HEK293T (cell line): ENCODE measurements around the gene ALK.

Experiments
- CTCF ChIA-PET: fragments of 350-600 bp; formaldehyde crosslinking; extraction: SDS; loops from one replicate; lab custom pipeline; 2021; ENCODE audit warnings: antibody characterized with exemption, inconsistent platforms; lab: Yijun Ruan, JAX
- POLR2A ChIA-PET: fragments of 350-600 bp; formaldehyde crosslinking; extraction: SDS; loops from one replicate; lab custom pipeline; 2020; ENCODE audit warnings: antibody characterized with exemption, inconsistent platforms; lab: Yijun Ruan, JAX
- DNase-seq: peaks from one replicate; pipeline ENCODE4 v3.0.0; 2012; ENCODE audit warnings: mixed read lengths; ENCODE audit errors: extremely low spot score
- ARNT ChIP-seq: fragments of 450-650 bp; IDR thresholded peaks from 2 replicates; pipeline ENCODE4 v1.6.1; 2017; ENCODE audit warnings: mild to moderate bottlenecking
- BHLHE40 ChIP-seq: fragments of 450-650 bp; IDR thresholded peaks from 2 replicates; pipeline ENCODE4 v1.6.1; 2016; ENCODE audit warnings: mild to moderate bottlenecking, moderate library complexity, borderline replicate concordance
- CTBP1 ChIP-seq: fragments of 450-650 bp; IDR thresholded peaks from 2 replicates; pipeline ENCODE4 v1.6.1; 2016; ENCODE audit warnings: borderline replicate concordance
- ELF4 ChIP-seq: fragments of 450-650 bp; IDR thresholded peaks from 2 replicates; pipeline ENCODE4 v1.6.1; 2017; ENCODE audit warnings: antibody characterized with exemption
- FOXA1 ChIP-seq: fragments of 450-650 bp; IDR thresholded peaks from 2 replicates; pipeline ENCODE4 v1.6.1; 2016; ENCODE audit warnings: mild to moderate bottlenecking
- FOXK2 ChIP-seq: fragments of 450-650 bp; IDR thresholded peaks from 2 replicates; pipeline ENCODE4 v1.6.1; 2016; ENCODE audit warnings: mild to moderate bottlenecking
- FOXM1 ChIP-seq: fragments of 450-650 bp; IDR thresholded peaks from 2 replicates; pipeline ENCODE4 v1.6.1; 2017; ENCODE audit warnings: mild to moderate bottlenecking, borderline replicate concordance
- HDGF ChIP-seq: fragments of 450-650 bp; IDR thresholded peaks from 2 replicates; pipeline ENCODE4 v1.6.1; 2017; ENCODE audit warnings: antibody characterized with exemption, borderline replicate concordance
- L3MBTL2 ChIP-seq: fragments of 450-650 bp; conservative IDR thresholded peaks from 2 replicates; pipeline ENCODE4 v1.6.1; 2016; ENCODE audit warnings: mild to moderate bottlenecking
- LEF1 ChIP-seq: fragments of 450-650 bp; IDR thresholded peaks from 2 replicates; pipeline ENCODE4 v1.6.1; 2017; ENCODE audit warnings: mild to moderate bottlenecking, borderline replicate concordance
- NFRKB ChIP-seq: fragments of 450-650 bp; IDR thresholded peaks from 2 replicates; pipeline ENCODE4 v1.6.1; 2016; ENCODE audit warnings: mild to moderate bottlenecking, moderate library complexity
- PKNOX1 ChIP-seq: fragments of 450-650 bp; IDR thresholded peaks from 2 replicates; pipeline ENCODE4 v1.6.1; 2016
- SP1 ChIP-seq: fragments of 450-650 bp; IDR thresholded peaks from 2 replicates; pipeline ENCODE4 v1.6.1; 2017
- SUZ12 ChIP-seq: fragments of 450-650 bp; IDR thresholded peaks from 2 replicates; pipeline ENCODE4 v1.6.1; 2016; ENCODE audit warnings: mild to moderate bottlenecking
- TARDBP ChIP-seq: fragments of 450-650 bp; IDR thresholded peaks from 2 replicates; pipeline ENCODE4 v1.6.1; 2016
- ZNF384 ChIP-seq: fragments of 450-650 bp; IDR thresholded peaks from 2 replicates; pipeline ENCODE4 v1.6.1; 2016

Gene ALK

GRCh38 chr2:29325544-29325943, 595.8 kb downstream of the ALK start:
- ChIA-PET CTCF (interaction anchor here (1.4 kb wide), 1 partner anchor 17 kb away, joined by 3 read pairs; no protein-coding TSS in a partner anchor), POLR2A (no interaction called here)
- DNase-seq: no peak

GRCh38 chr2:29323961-29324360, 597.4 kb downstream of the ALK start:
- CTCF ChIA-PET: no interaction called here
- no peak for TF ChIP-seq NFRKB
- no peak for TF ChIP-seq CTBP1
- no peak for TF ChIP-seq HDGF
- TF ChIP-seq BHLHE40: no peak
- no peak for TF ChIP-seq PKNOX1
- TF ChIP-seq TARDBP: no peak
- no peak for TF ChIP-seq SUZ12
- TF ChIP-seq LEF1: no peak
- POLR2A ChIA-PET: no interaction called here
- no peak for DNase-seq

More at GRCh38 chr2:29325544-29325943, 595.8 kb downstream of the ALK start:
- no peak for TF ChIP-seq CTBP1
- no peak for TF ChIP-seq HDGF
- no peak for TF ChIP-seq NFRKB
- no peak for TF ChIP-seq SUZ12
- no peak for TF ChIP-seq SP1
- no peak for TF ChIP-seq TARDBP
- no peak for TF ChIP-seq FOXK2
- TF ChIP-seq PKNOX1: no peak
- TF ChIP-seq ELF4: no peak
- no peak for TF ChIP-seq FOXM1
- TF ChIP-seq BHLHE40: no peak
- TF ChIP-seq ZNF384: no peak
- TF ChIP-seq ARNT: no peak
- no peak for TF ChIP-seq L3MBTL2
- TF ChIP-seq FOXA1: no peak
- TF ChIP-seq LEF1: no peak

GRCh38 chr2:29323301-29323700, 598.1 kb downstream of the ALK start:
- no peak for DNase-seq
- ChIA-PET CTCF (interaction anchor here (0.7 kb wide), 1 partner anchor 14 kb away, joined by 3 read pairs; no protein-coding TSS in a partner anchor), POLR2A (interaction anchor here (0.7 kb wide), 1 partner anchor 11 kb away, joined by 3 read pairs; no protein-coding TSS in a partner anchor)
- TF ChIP-seq LEF1 (no peak), ZNF384 (no peak), FOXA1 (no peak), FOXM1 (no peak), BHLHE40 (no peak), L3MBTL2 (no peak)

- CTCF ChIA-PET: no interaction called here
- DNase-seq: no peak
- POLR2A ChIA-PET: no interaction called here
- TF ChIP-seq TARDBP (no peak), ARNT (no peak)
Observed at GRCh38 chr2:29322011-29322410, 599.4 kb downstream of the ALK start.

- POLR2A ChIA-PET: no interaction called here
- TF ChIP-seq ELF4 (no peak), FOXK2 (no peak), L3MBTL2 (no peak)
- DNase-seq: no peak
- CTCF ChIA-PET: interaction anchor here (1.4 kb wide), 1 partner anchor 9 kb away, joined by 5 read pairs; no protein-coding TSS in a partner anchor
Observed at GRCh38 chr2:29317801-29318485, 603.4 kb downstream of the ALK start.

- ChIA-PET CTCF (interaction anchor here (1.4 kb wide), 1 partner anchor 8 kb away, joined by 5 read pairs; no protein-coding TSS in a partner anchor), POLR2A (no interaction called here)
- TF ChIP-seq PKNOX1 (no peak), SP1 (no peak), HDGF (no peak), TARDBP (no peak), SUZ12 (no peak), L3MBTL2 (no peak), NFRKB (no peak), CTBP1 (no peak), FOXK2 (no peak), ZNF384 (no peak), LEF1 (no peak), BHLHE40 (no peak), ELF4 (no peak)
- no peak for DNase-seq
Observed at GRCh38 chr2:29317077-29317517, 604.3 kb downstream of the ALK start.
